HG03139 (cell line): Measurements from ENCODE around the gene ESYT2.

Experiments
- ATAC-seq: cut with Tn5 transposase; IDR thresholded peaks from one replicate; pipeline ENCODE4 v1.9.1; 2021; ENCODE audit not compliant: unreplicated experiment

The ESYT2 gene

DNA sequence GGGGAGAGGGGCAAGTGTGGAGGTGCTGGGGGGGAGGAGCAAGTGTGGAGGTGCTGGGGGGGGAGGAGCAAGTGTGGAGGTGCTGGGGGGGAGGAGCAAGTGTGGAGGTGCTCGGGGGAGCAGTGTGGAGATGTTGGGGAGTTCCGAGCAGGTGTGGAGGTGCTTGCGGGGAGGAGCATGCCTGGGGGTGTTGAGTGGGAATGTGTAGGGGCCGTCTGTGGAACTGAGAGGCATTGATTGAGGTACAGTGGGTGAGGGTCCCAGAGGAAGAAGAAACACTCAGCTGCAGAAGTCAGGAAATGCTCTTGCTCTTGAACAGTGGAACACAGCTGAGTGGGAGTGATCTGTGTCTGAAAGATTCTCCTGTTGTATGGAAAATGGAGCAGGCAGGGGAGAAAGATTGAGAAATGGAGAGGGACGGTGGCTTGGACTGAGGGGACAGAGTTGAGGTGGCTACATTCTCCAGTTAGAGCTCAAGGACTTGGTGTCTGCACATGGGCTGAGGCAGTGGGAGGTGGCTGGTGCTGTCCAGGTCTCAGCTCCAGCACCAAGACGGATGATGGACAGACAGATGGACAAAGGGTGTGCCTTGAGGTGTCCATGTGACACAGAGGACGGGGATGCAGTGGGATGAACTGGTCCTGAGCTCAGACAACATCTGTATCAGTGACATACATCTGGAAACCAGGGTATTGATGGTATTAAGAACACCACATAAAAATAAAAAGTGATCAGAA is 99.5 kb downstream of the ESYT2 start:
- no peak for ATAC-seq

DNA sequence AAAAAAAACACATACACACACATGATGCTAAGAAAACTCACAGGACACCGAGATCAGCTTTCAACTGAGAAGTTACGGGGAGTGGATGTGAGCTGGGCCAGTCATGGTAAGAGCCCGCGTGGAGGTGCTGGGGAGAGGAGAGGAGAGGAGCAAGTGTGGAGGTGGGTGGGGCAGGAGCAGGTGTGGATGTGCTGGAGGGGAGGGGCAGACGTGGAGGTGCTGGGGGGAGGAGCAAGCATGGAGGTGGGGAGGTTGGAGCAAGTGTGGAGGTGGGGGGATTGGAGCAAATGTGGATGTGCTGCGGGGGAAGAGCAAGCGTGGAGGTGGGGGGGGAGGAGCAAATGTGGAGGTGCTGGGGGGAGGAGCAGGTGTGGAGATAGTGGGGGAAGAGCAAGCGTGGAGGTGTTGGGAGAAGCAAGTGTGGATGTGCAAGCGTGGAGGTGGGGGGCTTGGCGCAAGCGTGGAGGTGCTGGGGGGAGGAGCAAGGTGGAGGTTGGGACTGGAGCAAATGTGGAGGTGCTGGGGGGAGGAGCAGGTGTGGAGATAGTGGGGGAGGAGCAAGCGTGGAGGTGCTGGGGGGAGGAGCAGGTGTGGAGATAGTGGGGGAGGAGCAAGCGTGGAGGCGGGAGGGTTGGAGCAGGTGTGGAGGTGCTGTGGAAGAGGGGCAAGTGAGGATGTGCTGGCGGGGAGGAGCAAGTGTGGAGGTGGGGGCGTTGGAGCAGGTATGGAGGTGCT is 100.2 kb downstream of the ESYT2 start:
- ATAC-seq, result no peak

DNA sequence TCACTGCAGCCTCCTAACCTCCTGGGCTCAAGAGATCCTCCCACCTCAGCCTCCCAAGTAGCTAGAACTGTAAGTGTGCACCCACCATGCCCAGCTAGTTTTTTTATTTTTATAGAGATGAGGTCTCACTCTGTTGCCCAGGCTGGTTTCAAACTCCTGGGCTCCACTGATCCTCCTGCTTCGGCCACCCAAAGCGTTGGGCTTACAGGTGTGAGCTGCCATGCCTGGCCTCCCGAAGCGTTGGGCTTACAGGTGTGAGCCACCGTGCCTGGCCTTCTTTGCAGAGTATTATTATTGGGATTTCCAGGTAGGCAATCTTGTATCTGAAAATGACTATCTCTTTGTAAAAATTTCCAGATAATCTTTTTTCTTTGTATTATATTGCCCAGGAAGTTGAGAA is 101.6 kb downstream of the ESYT2 start:
- ATAC-seq, result no peak

DNA sequence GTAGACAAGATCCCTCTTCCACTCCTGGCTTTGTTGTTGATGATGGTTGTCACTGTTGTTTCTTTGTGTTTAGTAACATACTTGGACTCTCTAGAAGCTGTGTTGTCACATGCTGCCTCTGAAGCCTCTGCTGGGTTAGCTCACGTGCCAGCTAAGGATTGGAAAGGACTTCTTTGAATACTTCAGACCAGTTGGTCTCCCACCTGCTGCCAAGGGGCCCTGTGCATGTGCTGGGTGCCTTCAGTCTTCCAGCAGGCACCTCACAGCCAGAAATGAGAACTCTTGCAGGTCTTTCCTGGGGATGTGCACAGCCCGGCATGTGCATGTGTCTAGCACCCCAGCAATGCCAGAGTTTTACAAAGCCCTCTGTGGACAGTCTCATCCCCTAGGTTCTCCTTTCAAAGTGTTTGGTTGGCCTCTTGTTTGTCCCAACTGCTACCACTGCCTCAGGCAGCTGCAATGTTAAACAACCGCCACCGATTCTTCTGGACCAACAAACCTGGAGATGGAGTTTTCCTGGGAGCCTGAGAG is 103.0 kb downstream of the ESYT2 start:
- no peak for ATAC-seq

DNA sequence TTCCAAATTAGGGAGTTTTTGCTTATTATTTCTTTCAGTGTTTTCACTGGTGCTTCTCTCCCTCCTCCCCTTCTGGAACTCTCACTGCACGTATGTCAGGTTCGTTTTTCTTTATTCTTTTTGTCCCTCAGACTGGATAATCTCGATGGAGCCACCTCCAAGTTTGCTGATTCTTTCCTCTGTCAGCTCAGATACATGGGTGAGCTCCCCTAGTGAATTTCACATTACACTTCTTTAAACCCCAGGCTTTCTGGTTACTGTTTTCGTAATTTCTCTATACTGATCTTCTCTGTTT is 103.9 kb downstream of the ESYT2 start:
- no peak for ATAC-seq

DNA sequence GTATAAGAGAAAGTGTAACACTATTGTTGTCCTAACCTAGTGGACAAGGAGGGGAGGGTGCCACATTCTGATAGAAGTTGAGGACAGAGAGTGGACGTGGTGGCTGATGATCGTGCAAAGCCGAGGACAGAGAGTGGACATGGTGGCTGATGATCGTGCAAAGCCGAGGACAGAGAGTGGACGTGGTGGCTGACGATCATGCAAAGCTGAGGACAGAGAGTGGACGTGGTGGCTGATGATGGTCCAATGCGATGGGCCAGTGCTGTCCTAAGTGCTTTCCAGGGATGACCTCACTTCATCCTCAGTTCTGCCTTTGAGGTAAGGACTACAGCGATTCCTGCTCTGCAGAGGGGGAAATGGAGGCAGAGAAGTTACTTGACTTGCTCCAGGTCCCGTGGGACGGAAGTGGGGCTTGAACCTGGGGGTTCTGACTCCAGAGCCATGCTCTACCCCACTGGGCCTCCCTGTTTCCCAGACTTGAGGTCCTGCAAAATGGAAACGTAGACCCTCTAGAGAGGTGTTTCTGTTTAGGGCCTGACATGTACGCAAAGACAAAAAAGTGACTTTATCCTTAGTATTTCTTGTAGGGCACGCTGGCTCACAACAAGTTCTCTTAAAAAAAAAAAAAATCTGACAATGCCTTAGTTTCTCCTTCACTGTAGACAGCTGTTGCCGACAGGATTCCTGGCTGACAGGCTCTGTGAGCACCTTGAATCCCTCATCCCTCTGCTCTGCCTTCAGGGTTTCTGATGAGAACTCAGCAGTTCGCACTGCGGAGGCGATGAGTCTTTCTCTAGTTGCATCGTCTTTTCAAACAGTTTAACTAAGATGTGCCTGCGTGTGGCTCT is 104.4 kb downstream of the ESYT2 start:
- no peak for ATAC-seq

DNA sequence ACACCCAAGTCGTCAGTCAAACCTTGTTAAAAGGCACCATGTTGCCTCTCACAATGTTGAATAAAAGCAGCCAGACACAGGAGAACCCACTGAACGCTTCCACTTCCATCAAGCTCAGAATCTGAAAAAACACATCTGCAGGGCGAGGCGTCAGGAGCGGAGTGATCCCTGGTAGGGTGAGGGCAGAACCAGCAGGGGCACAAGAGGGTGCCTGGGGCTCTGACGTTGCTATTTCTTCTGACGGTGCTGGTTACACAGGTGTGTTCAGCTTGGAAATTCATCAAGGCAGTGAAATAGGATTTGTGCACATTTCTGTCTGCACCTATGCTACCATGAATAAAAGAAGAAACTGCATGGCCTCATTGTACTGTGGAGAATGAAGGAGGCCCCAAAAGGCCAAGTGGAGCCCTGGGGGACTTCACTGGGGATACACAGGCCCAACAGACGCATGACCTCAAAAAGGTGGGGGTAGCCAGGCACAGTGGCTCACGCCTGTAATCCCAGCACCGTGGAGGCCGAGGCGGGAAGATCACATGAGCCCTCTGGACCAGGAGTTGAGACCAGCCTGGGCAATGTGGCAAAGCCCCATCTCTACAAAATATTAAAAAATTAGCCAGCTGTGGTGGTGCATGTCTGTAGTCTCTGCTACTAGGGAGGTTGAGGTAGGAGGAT is 105.5 kb downstream of the ESYT2 start:
- no peak for ATAC-seq

DNA sequence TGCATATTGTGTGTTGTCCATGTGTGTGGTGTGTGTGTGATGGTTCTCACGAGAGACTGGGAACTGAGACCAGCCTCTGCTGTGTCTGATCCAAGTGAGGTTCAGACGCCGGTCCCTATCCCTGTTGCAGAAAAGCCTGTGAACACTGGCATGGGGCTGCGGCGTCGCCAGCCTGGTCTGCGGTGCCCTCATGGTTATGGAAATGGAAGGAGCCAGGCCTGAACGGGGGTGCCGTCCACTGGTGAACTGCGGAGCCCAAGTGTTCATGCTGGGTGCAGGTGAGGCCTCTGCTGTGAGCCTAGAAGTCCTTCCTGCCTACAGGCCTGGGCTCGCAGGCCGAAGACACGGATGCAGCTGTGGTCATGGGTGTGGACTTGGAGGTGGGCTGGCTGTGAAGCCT is 106.0 kb downstream of the ESYT2 start:
- no peak for ATAC-seq

DNA sequence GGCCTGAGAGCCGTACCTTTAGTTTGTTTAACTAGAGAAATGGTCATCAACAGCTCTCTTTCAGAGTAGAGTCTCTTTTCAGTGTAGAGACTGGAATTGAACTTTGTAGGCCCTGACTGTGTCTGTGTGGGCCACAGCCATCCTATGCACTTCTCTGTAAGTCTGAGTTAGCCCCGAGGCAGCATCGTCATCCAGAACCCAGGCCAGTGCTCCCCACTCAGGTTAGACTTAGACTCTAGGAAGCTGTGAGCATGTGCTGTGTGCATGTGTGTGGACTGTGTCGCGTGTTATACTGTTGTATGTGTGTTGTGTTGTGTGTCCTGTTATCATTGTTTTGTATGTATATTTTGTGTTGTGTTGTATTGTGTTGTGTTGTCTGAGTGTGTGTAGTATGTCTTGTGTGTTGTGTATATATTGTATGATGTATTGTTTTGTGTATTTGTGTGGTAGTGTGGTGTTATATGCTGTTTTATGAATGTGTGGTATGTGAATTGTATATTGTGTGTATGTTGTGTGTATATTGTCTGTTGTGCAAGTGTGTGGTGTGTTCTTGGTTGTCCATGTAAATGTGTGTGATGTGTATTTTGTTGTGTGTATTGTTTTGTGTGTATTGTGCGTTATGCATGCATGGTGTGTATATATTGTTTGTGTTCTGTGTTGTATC is 106.6 kb downstream of the ESYT2 start:
- ATAC-seq, result no peak

DNA sequence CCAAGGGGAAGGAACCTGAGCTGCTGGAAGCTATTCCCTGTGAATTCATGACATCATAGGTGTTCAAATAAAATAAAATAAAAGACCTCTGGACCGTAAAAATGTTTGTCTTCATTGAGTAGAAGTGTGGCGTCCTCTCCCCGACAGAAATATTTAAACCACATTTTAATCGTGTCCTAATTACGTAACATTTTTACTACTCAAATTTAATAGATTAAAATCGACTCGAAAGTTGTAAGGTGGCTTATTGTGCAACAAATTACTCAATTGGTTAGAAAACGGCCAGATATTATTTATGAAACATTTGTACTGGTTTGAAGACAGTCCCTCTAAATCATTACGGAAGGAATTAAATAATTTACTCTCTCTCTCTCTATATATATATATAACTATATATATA is 109.2 kb downstream of the ESYT2 start:
- ATAC-seq, result no peak

DNA sequence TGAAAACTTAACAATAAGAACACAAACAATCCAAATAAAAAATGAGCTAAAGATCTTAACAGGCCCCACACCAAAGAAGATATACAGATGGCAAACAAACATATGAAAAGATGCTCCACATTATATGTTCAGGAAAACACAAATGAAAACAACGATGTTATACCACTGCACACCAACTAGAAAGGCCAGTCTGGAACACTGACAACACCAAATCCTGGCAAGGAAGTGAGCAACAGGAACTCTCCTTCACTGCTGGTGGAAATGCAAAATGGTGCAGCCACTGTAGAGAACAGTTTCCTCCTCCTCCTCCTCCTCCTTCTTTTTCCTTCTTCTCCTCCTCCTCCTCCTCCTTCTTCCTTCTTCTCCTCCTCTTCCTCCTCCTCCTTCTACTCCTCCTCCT is 112.5 kb downstream of the ESYT2 start:
- ATAC-seq, result no peak

DNA sequence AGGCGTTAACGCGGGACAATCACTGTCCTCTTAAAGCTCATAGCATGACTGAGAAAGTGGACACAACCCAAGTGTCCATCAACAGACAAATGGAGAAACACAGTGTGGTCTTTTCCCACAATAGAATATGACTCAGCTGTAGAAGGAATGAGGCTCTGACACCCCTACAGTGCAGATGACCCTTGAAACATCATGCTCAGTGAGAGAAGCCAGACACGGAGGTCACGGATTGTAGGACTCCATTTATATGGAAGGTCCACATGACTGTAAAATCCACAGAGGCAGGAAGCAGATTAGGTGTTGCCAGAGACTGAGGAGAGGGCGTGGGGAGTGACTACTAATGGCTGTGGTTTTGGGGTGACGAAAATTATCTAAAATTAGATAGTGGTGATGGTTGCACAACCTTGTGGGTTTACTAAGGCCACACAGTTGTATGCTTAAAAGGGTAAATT is 118.6 kb downstream of the ESYT2 start:
- ATAC-seq, result no peak

DNA sequence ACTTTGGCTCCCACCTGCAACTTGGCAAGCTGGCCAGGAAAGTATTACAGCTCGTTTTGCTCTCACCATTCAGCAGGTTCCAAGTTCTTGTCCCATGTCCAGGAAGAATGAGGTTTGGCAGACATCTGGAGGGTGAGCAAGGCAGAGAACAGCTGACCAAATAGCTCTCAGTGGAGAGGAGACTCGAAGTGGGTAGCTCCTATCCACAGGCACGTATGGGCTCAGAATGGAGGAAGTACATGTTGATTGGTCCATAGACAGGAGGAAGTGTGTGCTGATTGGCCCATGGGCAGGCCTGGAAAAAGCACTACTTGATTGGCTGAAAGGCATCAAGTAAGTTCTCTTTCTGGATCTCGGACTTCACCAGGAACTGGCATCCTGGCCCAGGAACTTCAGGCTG is 121.7 kb downstream of the ESYT2 start:
- ATAC-seq, result no peak

DNA sequence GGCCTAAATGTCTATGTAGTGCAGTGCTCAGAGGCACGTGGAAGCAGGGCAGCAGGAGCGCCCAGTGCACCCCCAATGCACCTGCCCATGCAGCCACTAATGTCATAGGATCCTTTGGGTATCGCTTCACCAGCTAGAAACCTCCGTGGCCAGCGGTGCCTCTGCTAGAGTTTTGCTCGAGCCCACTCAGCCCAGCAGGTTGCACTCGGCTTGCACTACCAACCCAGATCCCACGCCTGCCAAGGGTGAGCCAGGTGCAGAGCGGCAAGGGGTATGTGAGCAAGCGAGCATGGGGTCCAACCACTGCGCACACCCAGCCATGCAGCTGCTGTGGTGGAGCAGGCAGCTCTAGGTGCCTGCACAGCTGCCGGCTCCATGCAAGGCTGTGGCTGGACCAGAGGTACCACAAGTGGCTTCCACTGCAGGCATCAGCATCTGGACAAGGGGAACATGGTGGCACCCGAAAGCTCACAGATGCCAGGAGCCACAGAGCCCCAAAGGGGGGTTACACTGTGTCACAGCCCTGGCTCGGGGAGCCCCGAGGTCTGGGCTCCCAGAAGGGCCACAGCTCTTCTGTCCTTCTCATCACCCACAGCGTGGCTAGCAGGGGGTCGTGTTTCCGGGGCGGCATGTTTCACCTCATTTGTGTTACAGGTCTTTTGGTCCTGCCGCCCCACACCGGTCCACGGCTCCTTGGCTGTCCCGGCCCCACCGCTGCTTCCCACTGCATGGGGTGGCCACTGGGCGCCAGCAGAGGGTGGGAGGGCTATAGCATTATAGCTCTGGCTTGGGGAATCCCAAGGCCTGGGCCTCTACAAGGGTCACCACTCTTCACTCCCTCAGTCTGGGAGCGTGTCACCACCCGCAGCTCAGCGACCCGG is 122.4 kb downstream of the ESYT2 start:
- no peak for ATAC-seq

DNA sequence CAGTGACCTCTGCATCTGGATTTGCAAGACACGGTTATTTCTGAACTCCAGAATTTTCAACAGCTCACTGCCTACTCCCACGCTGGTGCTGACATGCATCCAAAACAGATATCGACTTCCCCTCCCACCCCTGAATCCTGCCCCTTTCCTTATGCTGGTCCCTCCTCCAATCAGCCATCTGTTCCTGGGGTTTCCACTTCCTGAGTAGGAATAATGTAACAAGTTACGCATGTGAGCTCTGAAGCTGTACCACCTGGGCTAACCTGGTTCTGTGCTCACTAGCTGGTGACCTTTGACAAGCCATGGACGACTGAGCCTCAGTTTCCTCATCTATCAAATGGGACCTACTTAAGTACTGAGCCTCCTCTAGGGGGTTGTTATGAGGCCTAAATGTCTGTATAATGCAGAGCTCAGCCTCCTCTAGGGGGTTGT is 123.0 kb downstream of the ESYT2 start:
- no peak for ATAC-seq

DNA sequence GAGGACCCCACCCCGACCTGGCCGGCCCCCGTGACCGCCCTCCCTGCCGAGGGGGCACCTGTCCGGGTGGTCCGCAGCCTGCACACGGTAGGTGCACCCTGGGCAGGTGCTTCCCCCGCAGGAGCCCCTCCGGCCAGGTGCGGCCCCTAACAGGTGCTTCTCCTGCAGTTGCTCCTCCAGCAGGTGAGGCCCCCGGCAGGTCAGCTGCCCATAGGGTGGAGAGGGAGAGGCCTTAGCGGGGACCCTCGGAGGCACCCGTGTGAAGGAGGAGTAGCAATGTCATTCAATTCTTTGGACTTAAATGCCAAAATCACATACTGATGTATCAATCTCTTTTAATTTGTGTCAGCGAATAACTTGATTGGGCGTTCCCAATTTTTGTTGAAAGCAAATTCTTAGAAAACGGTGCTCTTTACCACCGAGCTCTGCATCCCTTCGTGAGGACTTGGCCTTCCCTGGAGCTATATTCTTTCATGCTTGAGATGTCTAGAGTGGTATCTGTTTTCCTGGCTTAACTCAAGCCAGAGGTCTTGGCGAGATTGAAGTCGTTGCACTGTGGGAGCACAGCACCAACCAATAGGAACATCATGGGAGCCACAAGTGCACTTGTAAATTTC is 124.0 kb downstream of the ESYT2 start:
- no peak for ATAC-seq

DNA sequence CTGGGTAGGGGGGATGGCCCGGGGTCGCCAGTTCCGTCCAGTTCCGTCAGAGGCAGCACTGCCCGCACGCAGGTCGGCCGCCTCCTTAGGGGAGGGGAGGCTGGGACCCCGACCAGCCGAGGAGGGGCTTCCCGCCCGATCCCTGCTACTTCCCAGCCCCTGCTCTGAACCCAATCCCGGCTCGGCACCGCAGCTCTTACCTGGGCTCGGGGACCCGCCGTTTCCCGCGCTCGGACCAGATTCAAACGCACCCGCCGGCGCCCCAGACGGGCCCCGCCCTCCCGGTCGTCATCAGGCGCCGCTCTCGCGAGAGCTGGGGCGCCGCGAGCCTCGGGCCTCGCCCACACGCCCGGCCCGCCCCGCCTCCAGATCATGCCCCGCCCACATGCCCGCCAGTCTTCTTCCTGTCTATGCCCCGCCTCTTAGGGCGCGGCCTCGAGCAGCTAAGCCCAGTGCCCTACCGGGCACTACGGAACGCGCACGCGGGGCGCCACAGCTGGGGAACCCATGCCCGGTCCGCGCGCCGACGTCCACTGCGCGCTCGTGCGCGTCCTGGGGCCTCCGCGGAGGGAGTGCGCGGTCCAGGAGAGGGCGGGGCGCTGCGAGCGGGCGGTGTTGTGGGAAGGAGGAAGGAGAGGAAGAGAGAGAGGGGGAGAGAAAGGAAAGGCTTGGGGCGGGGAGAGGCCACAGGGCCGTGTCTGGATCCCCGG is 124.6 kb downstream of the ESYT2 start, which contains the start of gene NCAPG2:
Gene NCAPG2 (minus strand): TSS at position 281 of the 710 bp plus-strand sequence. CDS start 2,905 bp downstream, outside the sequence.
- ATAC-seq, result peak; percentile 97
